Measurements from ENCODE around the gene PHLDB3.

GRCh38 chr19:43430142-43430710, 74.3 kb downstream of the PHLDB3 start:
- TF ChIP-seq SMC3 (IDR thresholded peaks at IDR 0.05; ENCODE audit: low read depth, low read length) (no peak), POLR2AphosphoS5 (IDR thresholded peaks at IDR 0.05; ENCODE audit: low read depth, low read length) (no peak), SIN3A (IDR thresholded peaks at IDR 0.05; ENCODE audit: borderline replicate concordance, low read depth, low read length) (no peak)

All from SK-N-SH (cell line).